ENCODE data around the gene CHCHD6.

- TF ChIP-seq CTCF (IDR thresholded peaks at IDR 0.05; ENCODE audit: extremely low read depth in 1 of 2, insufficient read depth in 1 of 2, low read depth in 1 of 2, low read length in 2 of 2) (no peak), EZH2 (IDR thresholded peaks at IDR 0.05; ENCODE audit: borderline replicate concordance, low read depth, low read length, severe bottlenecking) (no peak), POLR2AphosphoS5 (IDR thresholded peaks at IDR 0.05; ENCODE audit: insufficient read depth, low read depth, low read length) (no peak), POLR2A (IDR thresholded peaks at IDR 0.05; ENCODE audit: low read depth, low read length) (no peak), JUN (IDR thresholded peaks at IDR 0.05; ENCODE audit: borderline replicate concordance, insufficient read depth, insufficient read length, low read depth) (no peak), MAX (IDR thresholded peaks at IDR 0.05; ENCODE audit: insufficient read depth, insufficient read length) (no peak), MYC (IDR thresholded peaks at IDR 0.05; ENCODE audit: low read depth, low read length) (no peak)
Observed at GRCh38 chr3:126963261-126964190, 259.5 kb downstream of the CHCHD6 start.

All from endothelial cell of umbilical vein (primary cell).